Thoracic aorta (tissue), 2 donors: Measurements from ENCODE around the gene SHISAL1. TPM values are rescaled to one million over a fixed set of nuclear protein-coding genes. Genes with fewer than 3 reads are reported as not detected.

ENCODE experiments used
- ATAC-seq: fragments of 150-250 bp; one replicate; pipeline ENCODE4 v1.8.0; 2017; ENCODE audit warnings: low read depth; ENCODE audit not compliant: insufficient number of reproducible peaks, low FRiP score
- DNase-seq: peaks from one replicate; pipeline ENCODE4 v3.0.0-alpha.2; 2020; ENCODE audit warnings: low spot score
- H3K27ac ChIP-seq, 2 donors: fragments of 200-600 bp; sonication (generic); 1 replicate in 1 of 2; 2 replicates in 1 of 2; pipeline ENCODE4 v1.5.1; 2016; ENCODE audit warnings: mild to moderate bottlenecking in 2 of 2, moderate library complexity in 2 of 2
- H3K27me3 ChIP-seq: fragments of 200-600 bp; sonication (generic); replicated peaks from 2 replicates; pipeline ENCODE4 v1.6.0; 2016; ENCODE audit warnings: mild to moderate bottlenecking; ENCODE audit not compliant: insufficient read depth
- H3K36me3 ChIP-seq: fragments of 200-600 bp; sonication (generic); one replicate; pipeline ENCODE4 v1.5.1; 2016
- H3K4me1 ChIP-seq, 2 donors: fragments of 200-600 bp; sonication (generic); 1 replicate in 1 of 2; 2 replicates in 1 of 2; pipeline versions ENCODE4 v1.5.1 to v1.6.0; 2016; ENCODE audit warnings: low read depth in 2 of 2, mild to moderate bottlenecking in 1 of 2; ENCODE audit not compliant: control insufficient read depth in 1 of 2
- H3K4me3 ChIP-seq: fragments of 200-600 bp; sonication (generic); 2 replicates; pipeline ENCODE4 v1.5.1; 2016; ENCODE audit warnings: mild to moderate bottlenecking
- H3K9me3 ChIP-seq: fragments of 200-600 bp; sonication (generic); 2 replicates; pipeline ENCODE4 v1.5.1; 2016
- total RNA-seq, 2 donors: library from RNA; depleted of rRNA; stranded (reverse); fragments of >200 nt; gene quantifications; one replicate each; pipeline versions ENCODE4 v1.1.0 to v1.2.3, GENCODE V29; 2016
- TF ChIP-seq, protein P1 (sequence below): fragments of 200-600 bp; sonication (generic); IDR thresholded peaks from one replicate; pipeline ENCODE4 v1.5.1; 2019; ENCODE audit warnings: antibody characterized with exemption

The SHISAL1 gene
- total RNA-seq, 2 donors from 2014 or later, result 0.81 to 3.4 TPM

GRCh38 chr22:44246615-44247326, 66.0 kb downstream of the SHISAL1 start:
- no peaks in the 10 kb centered on the region for H3K27me3 ChIP-seq
- TF ChIP-seq, protein P1, sequence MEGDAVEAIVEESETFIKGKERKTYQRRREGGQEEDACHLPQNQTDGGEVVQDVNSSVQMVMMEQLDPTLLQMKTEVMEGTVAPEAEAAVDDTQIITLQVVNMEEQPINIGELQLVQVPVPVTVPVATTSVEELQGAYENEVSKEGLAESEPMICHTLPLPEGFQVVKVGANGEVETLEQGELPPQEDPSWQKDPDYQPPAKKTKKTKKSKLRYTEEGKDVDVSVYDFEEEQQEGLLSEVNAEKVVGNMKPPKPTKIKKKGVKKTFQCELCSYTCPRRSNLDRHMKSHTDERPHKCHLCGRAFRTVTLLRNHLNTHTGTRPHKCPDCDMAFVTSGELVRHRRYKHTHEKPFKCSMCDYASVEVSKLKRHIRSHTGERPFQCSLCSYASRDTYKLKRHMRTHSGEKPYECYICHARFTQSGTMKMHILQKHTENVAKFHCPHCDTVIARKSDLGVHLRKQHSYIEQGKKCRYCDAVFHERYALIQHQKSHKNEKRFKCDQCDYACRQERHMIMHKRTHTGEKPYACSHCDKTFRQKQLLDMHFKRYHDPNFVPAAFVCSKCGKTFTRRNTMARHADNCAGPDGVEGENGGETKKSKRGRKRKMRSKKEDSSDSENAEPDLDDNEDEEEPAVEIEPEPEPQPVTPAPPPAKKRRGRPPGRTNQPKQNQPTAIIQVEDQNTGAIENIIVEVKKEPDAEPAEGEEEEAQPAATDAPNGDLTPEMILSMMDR, result no peak
- no peaks in the 10 kb centered on the region for H3K36me3 ChIP-seq
- H3K27ac ChIP-seq, result no peak overlapping the region
- H3K4me3 ChIP-seq, result no peak overlapping the region
- H3K4me1 ChIP-seq, result no peaks in the 10 kb centered on the region
- ATAC-seq (no peak), DNase-seq (no peak)
- peaks cover 5% of the 10 kb centered on the region for H3K9me3 ChIP-seq

DNA sequence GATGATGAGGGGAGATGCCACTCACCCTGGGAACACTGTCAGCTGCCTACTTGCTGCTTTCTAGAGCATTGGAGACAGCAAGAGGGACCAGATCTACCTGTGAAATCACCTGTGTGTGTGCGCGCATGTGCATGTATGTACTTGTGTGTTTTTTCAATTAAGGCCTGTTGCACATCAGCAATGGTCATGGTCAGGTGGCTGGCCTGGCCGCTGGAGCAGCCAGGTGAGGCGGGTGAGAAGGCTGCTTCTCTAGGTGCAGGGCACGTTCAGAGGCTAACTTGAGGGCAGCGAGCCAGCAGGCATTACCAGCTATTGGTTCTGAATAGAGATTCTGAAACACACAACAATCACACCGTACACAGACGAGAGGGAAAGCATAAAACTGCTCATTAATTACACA, 66.9 kb downstream of the SHISAL1 start:
- H3K9me3 ChIP-seq, result peaks cover 5% of the 10 kb centered on the region
- TF ChIP-seq, protein P1, result no peak
- DNase-seq, result no peak
- no peaks in the 10 kb centered on the region for H3K27me3 ChIP-seq
- H3K36me3 ChIP-seq, result no peaks in the 10 kb centered on the region
- no peaks in the 10 kb centered on the region for H3K4me1 ChIP-seq
- no peak overlapping the region for H3K27ac ChIP-seq
- H3K4me3 ChIP-seq, result no peak overlapping the region
- ATAC-seq, result no peak

DNA sequence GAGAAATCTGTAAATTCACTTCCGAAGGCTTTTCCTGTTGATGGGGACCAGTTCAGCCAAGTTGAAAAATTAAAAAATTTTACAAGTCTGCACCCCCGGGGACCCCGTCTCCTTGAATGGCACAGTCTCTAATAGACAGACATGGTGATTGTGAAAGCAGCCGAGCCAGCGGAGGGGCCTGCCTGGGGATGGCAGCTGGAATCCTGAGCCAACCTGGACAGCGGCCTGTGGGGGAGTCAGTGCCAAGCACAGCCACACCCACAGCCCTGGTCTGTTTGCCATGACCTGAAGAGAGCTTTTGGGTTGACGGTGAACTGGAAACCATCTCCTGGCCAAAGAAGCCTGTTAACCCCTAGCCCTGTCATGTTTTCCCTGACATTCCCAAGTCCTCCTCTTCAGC, 67.3 kb downstream of the SHISAL1 start:
- ATAC-seq (no peak), DNase-seq (no peak)
- no peak overlapping the region for H3K27ac ChIP-seq
- H3K4me1 ChIP-seq, result no peaks in the 10 kb centered on the region
- H3K27me3 ChIP-seq, result no peaks in the 10 kb centered on the region
- TF ChIP-seq, protein P1, result no peak
- peaks cover 5% of the 10 kb centered on the region for H3K9me3 ChIP-seq
- H3K4me3 ChIP-seq, result no peak overlapping the region
- H3K36me3 ChIP-seq, result no peaks in the 10 kb centered on the region

DNA sequence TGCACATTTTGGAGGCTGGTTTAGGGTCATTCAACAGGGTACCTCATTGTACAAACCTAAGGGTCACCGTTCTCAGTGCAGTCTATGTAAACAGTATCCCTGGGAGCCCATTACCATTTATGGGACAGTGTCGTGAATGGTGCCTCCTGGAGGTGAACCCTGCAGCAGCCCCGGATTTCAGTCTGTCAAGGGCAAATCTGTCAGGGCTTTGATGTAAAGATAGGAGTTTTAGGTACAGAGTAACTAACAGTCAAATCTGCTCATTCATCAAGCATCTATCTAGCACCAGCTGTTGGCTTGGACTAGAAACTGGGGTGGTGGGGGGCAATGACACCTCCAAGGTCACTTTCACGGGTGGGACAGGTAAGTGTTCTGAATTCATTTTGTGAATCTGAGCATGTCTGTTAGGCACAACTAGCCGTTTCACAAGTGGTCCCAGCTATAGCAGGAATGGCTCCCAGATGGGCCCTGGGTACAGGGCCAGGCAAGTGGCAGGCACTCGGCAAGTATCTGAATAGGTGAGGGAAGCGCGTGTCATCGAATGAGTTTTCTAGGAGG, 68.4 kb downstream of the SHISAL1 start:
- no peak overlapping the region for H3K4me3 ChIP-seq
- no peak overlapping the region for H3K27ac ChIP-seq
- TF ChIP-seq, protein P1, result no peak
- peaks cover under 1% of the 10 kb centered on the region for H3K9me3 ChIP-seq
- no peaks in the 10 kb centered on the region for H3K4me1 ChIP-seq
- no peak for ATAC-seq
- H3K36me3 ChIP-seq, result no peaks in the 10 kb centered on the region
- H3K27me3 ChIP-seq, result no peaks in the 10 kb centered on the region
- DNase-seq, result no peak

DNA sequence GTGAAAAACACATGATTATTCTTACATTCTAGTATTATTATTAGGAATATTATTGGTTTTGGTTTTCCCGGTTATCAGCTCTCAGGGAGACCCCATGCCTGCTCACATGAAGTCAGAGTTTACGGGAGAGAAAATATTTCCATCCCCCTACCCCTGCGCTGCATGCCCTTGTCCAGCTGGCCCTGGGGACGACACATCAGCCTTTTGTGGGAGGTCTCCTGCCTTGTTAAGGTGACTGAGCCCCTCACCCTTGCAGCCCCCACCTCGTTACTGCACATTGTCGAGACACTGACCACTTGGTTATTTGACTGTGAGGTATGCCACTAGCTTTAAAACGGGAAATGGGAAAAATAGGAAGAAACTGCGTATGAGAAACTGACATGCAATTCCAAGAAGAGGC, 69.0 kb downstream of the SHISAL1 start:
- TF ChIP-seq, protein P1, result no peak
- Histone ChIP-seq H3K9me3 (no peaks in the 10 kb centered on the region), H3K36me3 (no peaks in the 10 kb centered on the region), H3K27ac (no peak overlapping the region), H3K4me3 (no peak overlapping the region), H3K27me3 (no peaks in the 10 kb centered on the region), H3K4me1 (no peaks in the 10 kb centered on the region)
- ATAC-seq, result no peak
- no peak for DNase-seq
